DMS153 (cell line): ENCODE data around the gene COMT.
"Not testable (repeated sequence)": the region's sequence is repeated elsewhere in the genome, so short reads cannot be mapped to it uniquely, and the experiment has no call there.

ENCODE experiments used
- DNase-seq: peaks from one replicate; lab custom pipeline; 2025; lab: John Stamatoyannopoulos, UW

The COMT gene

DNA sequence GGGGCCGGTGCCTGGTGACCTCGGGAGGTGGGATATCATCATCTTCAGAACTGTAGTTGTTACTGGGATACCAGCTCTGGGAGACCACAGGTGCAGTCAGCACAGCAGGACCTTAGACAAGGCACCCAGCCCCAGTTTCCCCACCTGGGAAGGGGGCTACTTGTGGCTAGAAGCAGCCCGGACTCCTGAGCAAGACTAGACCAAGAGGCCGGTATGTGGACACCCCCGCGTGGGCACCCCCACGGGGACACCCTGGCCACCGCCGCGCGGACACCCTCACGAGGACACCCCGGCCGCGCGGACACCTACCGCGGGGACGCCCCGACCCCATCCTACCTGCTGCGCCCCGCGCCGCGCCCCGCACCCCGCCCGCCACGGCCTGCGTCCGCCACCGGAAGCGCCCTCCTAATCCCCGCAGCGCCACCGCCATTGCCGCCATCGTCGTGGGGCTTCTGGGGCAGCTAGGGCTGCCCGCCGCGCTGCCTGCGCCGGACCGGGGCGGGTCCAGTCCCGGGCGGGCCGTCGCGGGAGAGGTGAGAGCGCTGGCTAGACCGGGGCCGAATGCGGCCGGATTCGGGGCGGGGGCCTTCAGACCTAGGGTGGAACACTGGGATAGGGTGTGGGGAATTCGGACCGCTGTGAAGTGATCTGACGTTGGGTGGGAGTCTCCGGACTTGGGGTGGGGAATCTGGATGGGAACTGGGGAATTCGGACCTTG lies at the start of gene COMT, which contains the start of gene TXNRD2:
Gene COMT, plus strand, starts transcription at position 408 of the 718 bp plus-strand sequence. CDS start 20,755 bp downstream, outside the sequence.
Gene TXNRD2, minus strand, starts transcription at position 454 of the 718 bp plus-strand sequence. Its CDS starts 15 bp downstream, at position 439.
- DNase-seq: peak; percentile 20

DNA sequence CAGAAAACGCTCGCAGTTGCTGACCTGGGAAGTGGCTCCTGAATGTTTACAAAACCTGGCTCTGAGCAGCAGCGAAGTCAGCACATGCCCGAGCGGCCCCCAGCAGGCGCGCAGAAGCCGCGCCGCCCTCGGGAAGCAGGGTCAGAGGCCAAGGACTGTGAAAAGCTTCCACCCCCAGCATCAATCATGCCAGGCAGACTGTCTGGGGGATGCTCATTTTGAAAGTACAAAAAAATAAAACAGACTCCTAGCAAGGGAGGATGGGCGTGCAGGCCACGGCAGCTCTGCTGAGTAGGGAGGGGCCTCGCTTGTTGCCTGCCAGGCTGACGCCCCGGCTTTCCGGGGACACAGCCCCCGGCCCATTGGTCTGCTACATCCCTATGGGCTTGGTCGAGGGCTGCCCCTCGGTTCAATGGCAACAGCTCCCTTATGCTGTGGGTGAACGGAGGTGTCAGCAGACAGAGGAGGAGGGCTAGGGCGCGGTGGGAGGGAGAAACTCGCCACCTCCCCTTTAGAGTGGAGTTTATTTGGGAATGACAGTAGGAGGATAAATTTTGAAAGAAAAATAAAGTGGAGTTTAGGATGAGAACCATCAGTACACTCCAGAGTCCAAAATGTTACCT lies 49.2 kb upstream of the COMT start:
- DNase-seq: no peak

DNA sequence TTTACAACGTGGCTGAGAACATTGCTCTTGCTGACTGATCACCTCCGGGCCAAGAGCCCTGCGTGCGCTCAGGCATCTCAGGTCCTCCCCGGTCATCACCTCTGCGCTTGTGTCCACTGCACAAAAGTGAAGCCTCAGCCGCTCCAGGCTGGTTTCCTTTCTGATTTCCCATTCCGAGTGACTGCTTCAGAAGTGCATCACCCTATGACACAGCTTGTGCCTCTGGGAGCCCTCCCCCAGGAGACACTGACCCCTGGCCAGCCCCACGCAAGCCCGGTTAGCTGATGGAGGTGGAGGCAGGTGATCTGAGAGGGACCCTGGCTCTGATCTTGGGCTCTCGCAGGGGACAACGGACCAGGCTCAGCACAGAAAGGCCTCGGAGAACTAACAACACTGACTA lies 48.6 kb upstream of the COMT start:
- no peak for DNase-seq

DNA sequence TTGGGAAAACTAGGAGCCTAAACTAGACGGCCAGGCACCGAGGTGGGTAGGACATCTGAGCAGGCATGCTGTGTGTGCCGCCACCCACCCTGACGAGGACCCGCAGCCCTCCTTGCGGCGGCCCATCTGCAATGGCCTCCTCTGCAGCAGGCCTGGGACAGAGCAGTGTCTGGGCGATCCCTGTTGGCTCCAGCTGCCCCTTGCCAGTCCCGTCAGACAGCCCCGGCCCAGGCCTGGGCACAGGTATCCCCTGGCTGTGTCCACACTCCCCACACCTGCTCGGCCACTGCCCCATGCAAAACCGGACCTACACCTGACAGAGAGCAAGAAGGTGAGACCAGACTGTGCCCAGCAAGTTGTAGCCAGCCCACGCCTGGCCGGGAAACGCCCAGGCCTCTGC lies 48.2 kb upstream of the COMT start:
- no peak for DNase-seq

DNA sequence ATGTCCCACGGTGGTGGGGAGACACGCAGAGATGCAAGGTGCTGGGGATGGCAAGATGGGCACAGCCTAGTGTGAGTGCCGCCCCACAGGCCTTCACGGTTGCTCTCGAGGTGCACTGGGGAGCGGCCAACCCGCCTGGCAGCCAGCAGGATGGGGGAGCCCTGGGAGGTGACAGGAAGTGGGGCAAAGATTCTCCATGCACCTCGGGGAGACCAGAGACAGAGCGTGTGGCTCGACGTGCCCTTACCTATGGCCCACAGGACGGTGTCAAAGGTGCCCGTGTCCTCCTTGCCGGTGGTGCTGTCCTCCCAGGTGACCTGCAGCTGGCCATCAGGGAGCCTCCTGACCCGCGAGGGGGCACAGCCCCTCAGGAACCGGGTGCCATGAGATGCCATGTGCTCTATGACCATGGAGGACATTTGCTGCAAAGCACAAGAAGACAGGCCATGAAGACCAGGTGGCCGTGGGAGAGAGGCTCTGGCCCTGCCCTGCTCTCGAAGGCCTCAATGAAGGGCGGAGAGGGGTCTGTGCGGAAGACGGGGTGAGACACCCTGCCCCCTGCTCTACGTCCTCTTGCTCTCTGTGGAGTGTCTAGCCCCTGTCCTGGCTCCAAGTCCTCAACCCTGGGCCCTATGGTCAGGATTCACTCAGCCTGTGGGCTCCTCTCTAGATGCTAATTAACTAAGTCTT lies 46.3 kb upstream of the COMT start:
- DNase-seq: no peak

DNA sequence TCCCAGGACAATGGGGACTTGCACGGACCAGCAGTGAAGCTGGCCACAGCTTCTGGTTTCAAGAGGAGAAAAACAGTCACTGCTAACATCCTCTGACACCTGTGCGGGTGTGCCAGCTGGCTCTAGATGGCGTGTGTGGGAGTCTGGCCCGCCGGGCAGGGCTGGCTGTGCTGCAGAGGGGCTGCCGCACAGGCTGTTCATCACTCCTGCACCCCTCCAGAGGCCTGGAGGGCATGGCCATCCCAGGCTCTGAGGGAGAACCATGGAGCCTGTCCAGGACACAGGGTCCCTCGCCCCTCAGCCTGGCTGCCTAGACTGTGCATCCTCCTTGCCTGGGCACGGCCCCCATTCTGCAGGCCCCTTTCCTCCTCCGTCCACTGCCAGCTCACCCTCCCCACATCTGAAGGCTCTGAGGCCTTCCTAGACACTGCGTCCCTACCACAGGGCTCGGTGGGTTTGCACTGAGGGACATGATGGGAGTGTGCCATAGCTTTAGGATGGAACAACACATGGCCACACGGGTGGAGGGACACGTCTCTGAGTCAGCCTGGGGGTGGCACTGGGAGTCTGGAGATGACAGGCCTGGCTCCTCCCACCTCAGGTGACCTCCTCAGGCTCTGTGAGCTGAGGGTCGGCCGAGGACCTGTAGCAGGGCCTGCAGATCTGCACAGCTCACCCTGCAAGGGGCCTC lies 44.8 kb upstream of the COMT start:
- DNase-seq: no peak

DNA sequence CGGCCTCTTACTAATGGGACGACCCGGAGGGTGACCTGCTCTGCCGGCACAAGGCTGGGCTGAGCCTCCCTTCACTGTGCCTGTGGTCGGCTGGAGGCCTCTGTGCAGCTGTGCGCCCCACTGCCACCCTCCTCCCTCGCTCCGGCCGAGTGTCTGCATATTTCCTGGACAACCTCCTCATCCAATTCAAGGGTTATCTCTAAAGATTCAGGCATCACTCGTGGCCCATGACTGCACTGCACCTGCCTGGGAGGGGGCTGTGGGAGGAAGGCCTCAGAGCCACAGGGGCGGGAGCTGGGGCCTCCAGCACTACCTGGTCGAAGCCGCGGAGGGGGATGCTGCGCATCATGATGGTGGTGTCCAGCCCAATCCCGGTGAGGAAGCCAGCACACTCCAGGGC lies 43.8 kb upstream of the COMT start:
- no peak for DNase-seq

DNA sequence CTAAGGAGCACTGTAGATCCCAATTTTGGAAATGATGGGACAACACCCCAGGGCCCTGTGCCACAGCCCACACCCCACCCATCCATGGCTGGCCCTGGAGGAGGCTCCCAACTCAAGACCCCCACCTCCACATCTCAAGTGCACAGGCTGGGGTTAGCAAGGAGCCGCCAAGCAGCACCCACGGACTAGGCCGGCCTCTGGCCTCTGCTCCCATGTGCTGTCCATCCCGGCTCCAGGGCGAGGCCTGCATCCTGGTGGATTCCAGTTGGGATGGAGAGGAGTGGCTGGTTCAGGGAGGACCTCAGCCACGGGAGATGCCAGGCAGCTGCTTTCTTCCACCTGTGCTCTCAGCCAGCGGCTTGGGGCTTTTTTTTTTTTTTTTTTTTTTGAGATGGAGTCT lies 43.4 kb upstream of the COMT start:
- DNase-seq: no peak

DNA sequence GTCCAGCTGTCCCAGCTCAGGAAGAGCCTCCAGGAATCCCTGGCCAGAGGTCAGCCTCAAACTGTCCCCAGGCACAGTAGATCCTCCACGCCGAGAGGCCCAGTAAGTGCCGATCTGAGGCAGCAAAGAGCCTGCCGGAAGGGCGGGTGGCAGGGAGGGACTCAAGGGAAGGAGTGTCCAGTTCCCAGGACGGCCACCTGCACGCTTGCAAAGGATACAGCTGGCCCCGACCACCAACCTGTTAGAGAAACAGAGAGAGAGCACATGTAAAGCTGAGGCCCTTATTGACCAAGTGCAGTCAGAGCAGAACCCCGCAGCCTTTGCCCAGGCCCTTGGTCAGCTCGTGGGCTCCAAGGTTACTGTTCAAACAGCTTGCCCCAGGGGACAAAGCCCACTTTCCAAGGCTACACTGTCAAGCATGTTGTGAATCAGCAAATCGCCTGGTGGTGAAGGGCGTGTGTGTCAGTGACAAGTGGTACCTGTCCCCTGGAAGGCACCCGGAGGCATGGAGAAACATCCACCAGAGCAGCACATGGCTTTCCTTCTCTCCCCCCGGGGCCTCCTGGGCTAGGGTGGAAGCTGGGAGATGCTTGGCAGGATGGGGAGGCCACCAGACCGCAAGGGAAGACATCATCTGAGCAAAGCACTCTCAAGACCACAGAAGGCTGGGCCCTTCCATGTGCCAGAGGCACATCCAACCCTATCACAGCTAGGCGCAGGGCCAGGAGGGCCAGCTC lies 42.6 kb upstream of the COMT start:
- no peak for DNase-seq

DNA sequence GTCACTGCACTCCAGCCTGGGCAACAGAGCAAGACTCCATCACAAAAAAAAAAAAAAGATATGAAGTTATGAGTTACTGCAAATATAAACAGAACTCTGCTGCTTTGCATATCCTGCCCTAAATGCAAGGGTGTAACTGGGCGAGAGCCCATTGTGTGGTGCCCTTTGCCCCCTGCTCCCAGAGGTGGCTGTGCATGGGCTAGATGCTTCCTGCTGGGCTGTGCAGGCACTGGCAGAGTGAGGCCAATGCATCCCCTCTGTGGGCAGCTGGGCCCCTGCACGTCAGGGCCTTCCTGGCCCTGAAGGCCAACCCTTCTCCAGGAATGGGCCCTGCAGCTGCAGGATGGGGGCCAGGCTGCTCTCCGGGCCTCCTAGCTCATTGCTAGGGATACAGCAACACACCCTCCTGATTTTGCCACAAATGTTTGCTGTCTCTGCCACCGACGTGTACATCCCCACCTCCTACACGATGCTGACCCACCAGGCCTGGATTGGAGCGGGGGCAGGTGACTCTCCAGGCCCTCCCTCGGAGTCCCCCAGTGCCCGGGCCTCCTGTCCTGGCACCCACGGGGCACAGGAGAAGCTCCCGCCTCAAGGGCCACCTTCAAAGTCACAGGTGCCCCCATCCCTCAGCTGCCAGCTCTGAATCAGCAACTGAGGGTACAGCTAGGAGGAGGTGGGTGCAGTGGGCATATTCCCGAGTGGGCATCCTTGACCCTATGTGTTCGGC lies 40.7 kb upstream of the COMT start:
- DNase-seq: no peak

DNA sequence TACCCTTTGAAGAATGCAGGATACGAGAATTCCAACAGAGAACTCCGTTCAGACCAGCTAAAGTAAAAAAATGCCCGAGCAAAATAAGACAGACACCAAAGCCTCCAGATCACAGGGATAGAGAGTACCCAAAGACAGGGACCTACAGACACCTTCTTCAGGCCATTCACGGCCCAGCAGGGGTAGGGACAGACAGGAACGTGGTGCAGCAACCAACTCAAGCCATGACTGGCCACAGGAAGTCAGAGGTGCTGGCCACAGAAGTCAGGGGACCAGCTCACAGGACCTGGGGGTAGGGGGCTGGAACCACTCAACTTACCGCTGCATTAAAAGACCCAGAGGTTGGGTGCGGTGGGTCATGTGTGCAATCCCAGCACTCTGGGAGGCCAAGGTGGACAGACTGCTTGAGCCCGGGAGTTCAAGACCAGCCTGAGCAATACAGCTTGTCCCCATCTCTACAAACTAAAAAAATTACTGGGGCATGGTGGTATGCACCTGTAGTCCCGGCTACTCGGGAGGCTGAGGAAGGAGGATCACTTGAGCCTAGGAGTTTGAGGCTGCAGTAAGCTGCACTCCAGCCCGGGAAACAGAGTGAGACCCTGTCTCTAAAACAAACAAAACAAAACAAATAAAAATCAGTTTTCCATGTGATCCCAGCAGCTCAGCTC lies 39.9 kb upstream of the COMT start:
- no peak for DNase-seq

DNA sequence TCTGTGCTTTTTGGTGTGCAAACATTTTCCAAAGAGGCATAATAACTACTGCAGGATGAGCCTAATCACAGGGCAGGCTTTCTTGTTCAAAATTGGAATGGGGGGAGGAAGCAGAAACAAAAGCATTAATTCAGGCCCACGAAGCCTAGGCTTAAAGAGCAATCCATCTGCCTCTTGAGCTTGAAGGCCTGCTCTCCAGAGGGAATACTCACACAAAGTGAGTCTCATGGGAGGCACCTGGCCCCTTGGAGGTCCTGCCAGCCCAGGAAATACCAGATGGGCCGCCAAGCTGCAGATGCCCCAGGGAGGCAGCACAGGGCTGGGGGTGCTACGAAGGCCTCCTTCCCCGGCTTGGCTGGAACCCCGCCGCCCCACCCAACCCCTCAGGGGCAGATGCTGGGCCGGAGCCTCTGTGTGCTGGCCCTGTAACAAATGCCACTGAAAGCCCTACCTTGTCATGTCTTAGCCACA lies 39.3 kb upstream of the COMT start:
- DNase-seq: peak; percentile 84

DNA sequence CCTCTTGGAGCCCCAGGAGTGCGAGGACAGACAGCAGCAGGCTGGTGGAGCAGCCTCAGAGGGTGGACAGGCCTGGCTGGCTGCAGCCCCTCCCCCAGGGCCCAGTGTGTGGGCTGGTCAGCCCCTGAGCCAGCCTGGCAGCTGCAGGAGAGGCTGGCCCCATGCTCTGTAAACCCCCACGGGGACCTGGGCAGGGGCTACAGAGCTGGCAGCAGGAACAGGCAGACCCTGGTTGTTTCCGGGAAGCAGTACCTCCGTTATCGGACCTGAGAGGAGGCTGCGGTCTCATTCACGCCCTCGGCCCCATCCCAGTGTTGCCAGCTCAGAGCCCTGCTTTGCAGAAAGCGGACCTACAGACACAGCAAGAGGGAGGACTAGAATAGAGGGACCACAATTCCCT lies 38.5 kb upstream of the COMT start:
- no peak for DNase-seq

DNA sequence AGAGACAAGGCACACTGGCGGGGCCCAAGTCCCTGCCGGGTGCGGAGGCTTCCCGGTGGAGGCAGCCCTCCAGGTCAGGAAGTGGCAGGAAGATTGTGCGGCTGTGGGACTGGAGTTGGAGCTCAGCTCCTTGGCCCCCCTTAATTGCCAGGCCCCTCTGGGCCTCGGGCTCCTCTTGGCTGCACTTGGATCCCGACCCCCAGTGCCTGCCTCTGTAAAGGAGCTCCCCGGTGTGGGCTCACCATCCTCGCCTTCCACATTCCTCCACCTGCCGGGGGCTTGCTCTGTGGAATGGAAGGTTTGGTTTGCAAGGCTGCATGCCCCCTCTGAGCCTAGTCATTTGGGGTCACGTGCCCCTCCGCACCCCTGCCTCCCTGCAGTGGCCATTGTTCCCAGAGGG lies 38.1 kb upstream of the COMT start:
- DNase-seq: no peak

DNA sequence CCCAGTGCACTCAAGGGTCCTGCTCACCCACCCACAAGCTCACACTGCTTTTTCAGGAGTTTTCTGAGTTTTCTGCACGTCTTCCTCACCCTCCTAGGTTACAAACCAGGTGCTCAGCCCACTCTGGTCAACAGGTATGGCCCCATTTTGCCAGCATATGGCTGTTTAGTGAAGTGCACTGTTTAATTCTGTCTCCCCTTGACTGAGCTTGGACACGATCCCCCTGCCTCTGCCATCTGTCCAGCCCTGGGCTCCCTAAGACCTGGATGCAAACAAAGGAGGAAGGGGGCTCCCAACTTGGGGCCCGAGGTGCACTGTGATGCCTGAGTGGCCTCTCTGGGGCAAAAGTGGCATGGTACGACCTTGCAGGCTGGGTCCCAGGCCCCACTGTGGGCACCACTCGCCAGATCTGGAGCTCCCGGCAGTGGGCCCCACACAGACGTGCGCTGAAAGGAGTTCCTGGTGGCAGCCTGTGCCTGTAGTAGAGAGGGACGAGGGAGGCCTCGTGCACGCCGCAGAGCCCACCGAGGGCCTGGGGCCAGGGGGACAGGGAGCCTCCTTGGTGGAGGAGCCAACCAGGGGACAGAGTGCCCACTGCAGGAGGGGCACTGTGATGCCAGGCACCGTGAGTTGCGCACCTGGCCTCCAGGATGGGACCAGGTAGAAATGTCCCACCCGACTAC lies 37.3 kb upstream of the COMT start:
- no peak for DNase-seq

DNA sequence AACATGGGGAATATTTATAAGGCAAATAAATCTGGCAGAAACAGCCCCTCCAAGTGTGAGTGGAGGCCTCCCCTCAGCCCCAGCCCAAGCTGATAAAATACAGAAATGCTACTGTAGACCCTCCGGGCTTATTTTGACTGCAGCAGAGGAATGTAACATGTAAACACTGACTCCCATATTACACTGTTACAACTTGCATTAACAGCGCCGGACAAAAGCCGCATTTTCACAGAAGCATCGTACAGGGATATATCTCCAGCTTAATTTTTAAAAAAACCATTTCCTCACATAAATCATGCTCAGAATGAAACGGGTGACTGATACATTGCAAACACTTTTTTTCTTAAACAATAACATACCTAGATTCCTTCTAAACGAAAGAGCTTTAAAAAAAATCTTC lies 36.6 kb upstream of the COMT start:
- no peak for DNase-seq

DNA sequence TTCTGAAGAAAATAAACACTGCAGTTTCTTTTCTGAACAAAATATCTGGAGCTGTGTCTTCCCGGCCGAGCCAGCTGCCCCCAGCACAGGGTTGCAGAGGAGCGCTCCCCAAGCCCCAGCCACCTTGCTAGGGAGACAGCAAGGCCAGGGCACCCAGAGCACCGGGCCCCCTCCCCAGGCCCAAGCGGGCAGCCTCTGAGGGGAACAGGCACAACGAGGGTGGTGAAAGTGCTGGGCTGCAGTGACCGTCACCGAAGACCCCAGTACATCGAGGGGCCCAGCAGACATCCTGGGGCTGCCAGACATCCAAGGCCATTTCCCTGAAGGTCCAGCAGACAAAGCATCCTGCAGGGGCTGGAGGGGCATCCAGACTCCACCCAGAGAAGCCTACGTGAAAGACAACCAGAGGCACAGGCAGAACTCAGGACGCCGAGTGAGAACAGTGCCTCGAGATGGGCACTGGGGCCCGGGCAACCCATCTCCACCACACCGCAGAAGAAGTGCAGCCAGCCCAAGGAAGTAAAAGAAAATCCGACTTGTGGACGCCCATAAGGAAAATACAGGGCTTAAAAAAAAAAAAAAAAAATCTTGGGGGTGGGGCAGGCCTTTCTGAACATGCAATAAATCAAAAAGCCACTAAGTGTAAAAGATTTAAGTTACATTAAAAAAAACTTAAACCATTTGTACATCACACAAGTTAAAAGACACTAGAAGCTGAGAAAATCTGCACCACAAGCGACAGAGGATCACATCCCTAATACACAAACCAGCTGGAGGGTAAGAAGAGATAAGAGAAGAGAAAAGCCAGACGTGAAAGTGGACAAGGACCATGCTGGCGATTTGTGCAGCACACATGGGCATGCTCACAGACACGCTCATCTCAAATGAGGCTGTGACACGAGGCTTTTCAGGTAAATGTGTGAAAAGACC lies 36.0 kb upstream of the COMT start:
- no peak for DNase-seq

DNA sequence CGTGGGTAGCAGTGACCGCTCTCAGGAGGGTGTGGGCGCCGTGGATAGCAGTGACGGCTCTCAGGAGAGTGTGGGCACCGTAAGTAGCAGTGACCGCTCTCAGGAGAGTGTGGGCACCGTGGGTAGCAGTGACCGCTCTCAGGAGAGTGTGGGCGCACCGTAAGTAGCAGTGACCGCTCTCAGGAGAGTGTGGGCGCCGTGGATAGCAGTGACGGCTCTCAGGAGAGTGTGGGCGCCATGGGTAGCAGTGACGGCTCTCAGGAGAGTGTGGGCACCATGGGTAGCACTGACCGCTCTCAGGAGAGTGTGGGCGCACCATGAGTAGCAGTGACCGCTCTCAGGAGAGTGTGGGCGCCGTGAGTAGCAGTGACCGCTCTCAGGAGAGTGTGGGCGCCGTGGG lies 34.7 kb upstream of the COMT start:
- not testable (repeated sequence) for DNase-seq

DNA sequence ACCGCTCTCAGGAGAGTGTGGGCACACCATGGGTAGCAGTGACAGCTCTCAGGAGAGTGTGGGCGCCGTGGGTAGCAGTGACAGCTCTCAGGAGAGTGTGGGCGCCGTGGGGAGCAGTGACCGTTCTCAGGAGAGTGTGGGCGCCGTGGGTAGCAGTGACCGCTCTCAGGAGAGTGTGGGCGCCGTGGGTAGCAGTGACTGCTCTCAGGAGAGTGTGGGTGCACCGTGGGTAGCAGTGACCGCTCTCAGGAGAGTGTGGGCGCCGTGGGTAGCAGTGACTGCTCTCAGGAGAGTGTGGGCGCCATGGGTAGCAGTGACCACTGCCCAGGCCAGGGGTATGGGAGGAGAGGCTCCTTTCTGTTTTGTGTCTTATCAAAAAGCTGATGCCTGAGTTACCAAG lies 33.7 kb upstream of the COMT start:
- not testable (repeated sequence) for DNase-seq
